ENCODE results near the gene TNIK.

DNA sequence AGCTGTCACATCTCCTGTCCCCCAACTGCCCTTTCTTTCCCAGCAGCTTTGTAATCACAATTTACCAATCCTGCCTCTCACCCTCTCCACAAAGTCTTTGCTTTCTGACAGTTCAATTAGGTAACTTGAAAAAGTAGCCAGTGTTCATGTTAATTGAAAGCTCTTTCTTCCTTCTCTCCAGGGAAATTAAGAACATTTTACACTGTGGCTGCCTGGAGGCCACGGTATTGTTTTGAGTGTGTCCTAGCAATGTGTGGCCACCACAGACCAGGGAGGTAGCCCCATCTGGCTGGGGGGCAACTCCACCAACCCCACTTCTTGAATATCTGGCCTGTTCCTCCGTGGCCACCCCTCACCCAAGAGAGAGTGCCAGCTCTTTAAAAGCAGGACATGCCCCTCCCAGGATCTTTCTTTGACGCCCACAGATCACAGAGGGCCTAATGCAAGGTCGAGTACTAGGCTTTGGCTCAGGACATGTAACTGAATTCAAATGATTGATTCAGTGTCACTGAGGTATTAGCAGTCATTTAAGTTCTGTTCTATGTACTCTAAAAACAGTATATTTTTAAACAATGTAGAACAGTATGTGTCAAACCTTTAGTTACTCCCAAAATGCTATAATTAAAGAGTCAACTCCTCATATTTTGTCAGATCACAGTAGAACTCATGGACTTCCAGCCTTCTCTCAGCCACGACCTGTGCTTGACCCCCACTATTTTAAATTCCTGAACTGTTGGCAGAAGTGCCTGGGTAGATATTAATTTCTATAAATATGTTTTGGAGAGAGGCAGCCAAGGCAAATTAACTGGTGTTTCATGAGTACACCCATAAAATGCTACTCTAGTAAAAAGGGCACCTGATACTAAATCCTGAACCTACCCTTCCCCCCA, 164.5 kb downstream of the TNIK start:
- TF ChIP-seq, protein P1, sequence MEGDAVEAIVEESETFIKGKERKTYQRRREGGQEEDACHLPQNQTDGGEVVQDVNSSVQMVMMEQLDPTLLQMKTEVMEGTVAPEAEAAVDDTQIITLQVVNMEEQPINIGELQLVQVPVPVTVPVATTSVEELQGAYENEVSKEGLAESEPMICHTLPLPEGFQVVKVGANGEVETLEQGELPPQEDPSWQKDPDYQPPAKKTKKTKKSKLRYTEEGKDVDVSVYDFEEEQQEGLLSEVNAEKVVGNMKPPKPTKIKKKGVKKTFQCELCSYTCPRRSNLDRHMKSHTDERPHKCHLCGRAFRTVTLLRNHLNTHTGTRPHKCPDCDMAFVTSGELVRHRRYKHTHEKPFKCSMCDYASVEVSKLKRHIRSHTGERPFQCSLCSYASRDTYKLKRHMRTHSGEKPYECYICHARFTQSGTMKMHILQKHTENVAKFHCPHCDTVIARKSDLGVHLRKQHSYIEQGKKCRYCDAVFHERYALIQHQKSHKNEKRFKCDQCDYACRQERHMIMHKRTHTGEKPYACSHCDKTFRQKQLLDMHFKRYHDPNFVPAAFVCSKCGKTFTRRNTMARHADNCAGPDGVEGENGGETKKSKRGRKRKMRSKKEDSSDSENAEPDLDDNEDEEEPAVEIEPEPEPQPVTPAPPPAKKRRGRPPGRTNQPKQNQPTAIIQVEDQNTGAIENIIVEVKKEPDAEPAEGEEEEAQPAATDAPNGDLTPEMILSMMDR (IDR thresholded peaks at IDR 0.05 in 8 of 11, conservative IDR thresholded peaks at IDR 0.05 in 3 of 11), result no peak
- TF ChIP-seq POLR2A (IDR thresholded peaks at IDR 0.05), result no peak
